Measurements from ENCODE around the gene GSX1.
"Not testable (repeated sequence)": the region's sequence is repeated elsewhere in the genome, so short reads cannot be mapped to it uniquely, and the experiment has no call there.

GSX1 gene

GRCh38 chr13:27792393-27793218 is at the start of gene GSX1:
GSX1 (plus strand) TSS chr13:27792483; CDS start chr13:27792691, 208 bp downstream.
- Mint-ChIP-seq H3K27me3 (ENCODE audit: low read depth) (peaks cover 98% of the 10 kb centered on the region), H3K4me3 (peak within 1 kb of the TSS; percentile 39 to 66 (median 60)), H3K27ac (no peak within 1 kb of the TSS), H3K36me3 (ENCODE audit: low read depth) (no peaks in the 10 kb centered on the region), H3K9me3 (peaks cover 9% of the 10 kb centered on the region), H3K4me1 (peaks cover 28% of the 10 kb centered on the region)
- no peak for TF ChIP-seq CTCF (IDR thresholded peaks at IDR 0.05; ENCODE audit: unreplicated experiment in 3 of 3)

- H3K9me3 Mint-ChIP-seq: peaks cover 8% of the 10 kb centered on the region
- H3K4me1 Mint-ChIP-seq: no peaks in the 10 kb centered on the region
- no peak overlapping the region for H3K4me3 Mint-ChIP-seq
- no peak overlapping the region for H3K27ac Mint-ChIP-seq
- no peak for TF ChIP-seq CTCF (IDR thresholded peaks at IDR 0.05; ENCODE audit: unreplicated experiment in 3 of 3)
- H3K36me3 Mint-ChIP-seq (ENCODE audit: low read depth): no peaks in the 10 kb centered on the region
- peaks cover 21% of the 10 kb centered on the region for H3K27me3 Mint-ChIP-seq (ENCODE audit: low read depth)
Measured at GRCh38 chr13:27744801-27745200, 47.5 kb upstream of the GSX1 start.

GRCh38 chr13:27745301-27745700 is 47.0 kb upstream of the GSX1 start:
- no peak for TF ChIP-seq CTCF (IDR thresholded peaks at IDR 0.05; ENCODE audit: unreplicated experiment in 3 of 3)
- no peaks in the 10 kb centered on the region for H3K36me3 Mint-ChIP-seq (ENCODE audit: low read depth)
- H3K4me3 Mint-ChIP-seq: no peak overlapping the region
- no peaks in the 10 kb centered on the region for H3K4me1 Mint-ChIP-seq
- no peak overlapping the region for H3K27ac Mint-ChIP-seq
- H3K27me3 Mint-ChIP-seq (ENCODE audit: low read depth): peaks cover 18% of the 10 kb centered on the region
- H3K9me3 Mint-ChIP-seq: peaks cover 7% of the 10 kb centered on the region

- H3K9me3 Mint-ChIP-seq; H3K4me3 Mint-ChIP-seq; H3K27me3 Mint-ChIP-seq (ENCODE audit: low read depth); H3K36me3 Mint-ChIP-seq (ENCODE audit: low read depth); H3K27ac Mint-ChIP-seq; H3K4me1 Mint-ChIP-seq: not testable (repeated sequence)
Measured at GRCh38 chr13:27748143-27748542, 44.1 kb upstream of the GSX1 start.

- Mint-ChIP-seq H3K4me3 (no peak overlapping the region), H3K9me3 (no peaks in the 10 kb centered on the region), H3K36me3 (ENCODE audit: low read depth) (no peaks in the 10 kb centered on the region), H3K4me1 (no peaks in the 10 kb centered on the region), H3K27ac (no peak overlapping the region), H3K27me3 (ENCODE audit: low read depth) (peaks cover 10% of the 10 kb centered on the region)
- no peak for TF ChIP-seq CTCF (IDR thresholded peaks at IDR 0.05; ENCODE audit: unreplicated experiment in 3 of 3)
Measured at GRCh38 chr13:27751953-27752532, 40.2 kb upstream of the GSX1 start.

GRCh38 chr13:27765650-27766049 is 26.6 kb upstream of the GSX1 start:
- Mint-ChIP-seq H3K27ac (no peak overlapping the region), H3K4me1 (no peaks in the 10 kb centered on the region), H3K4me3 (no peak overlapping the region), H3K9me3 (no peaks in the 10 kb centered on the region), H3K36me3 (ENCODE audit: low read depth) (no peaks in the 10 kb centered on the region), H3K27me3 (ENCODE audit: low read depth) (peaks cover 32% of the 10 kb centered on the region)
- no peak for TF ChIP-seq CTCF (IDR thresholded peaks at IDR 0.05; ENCODE audit: unreplicated experiment in 3 of 3)
